DND-41 (cell line): ENCODE data around the gene TAS2R38.

Experiments used
- ATAC-seq: fragments of 200-7000 bp; cut with Tn5 transposase; 3 replicates; pipeline ENCODE4 v1.9.1; 2021; ENCODE audit warnings: low read depth; ENCODE audit not compliant: insufficient read depth
- DNase-seq: peaks from one replicate; pipeline ENCODE4 v3.0.0-alpha.2; 2020
- H2AFZ ChIP-seq: 2 replicates; pipeline ENCODE4 v1.6.0; 2012; ENCODE audit warnings: low read depth, low read length
- H3K27ac ChIP-seq: 2 replicates; pipeline ENCODE4 v1.5.1; 2012; ENCODE audit warnings: low read length, inconsistent platforms
- H3K27me3 ChIP-seq: fragments of 200-600 bp; sonication (generic); 2 replicates; pipeline ENCODE4 v1.6.0; 2012; ENCODE audit warnings: low read length, mild to moderate bottlenecking, inconsistent platforms; ENCODE audit not compliant: insufficient read depth, poor library complexity
- H3K36me3 ChIP-seq: 2 replicates; pipeline ENCODE4 v1.5.1; 2012; ENCODE audit warnings: low read length, inconsistent platforms; ENCODE audit not compliant: insufficient read depth
- H3K4me1 ChIP-seq: 2 replicates; pipeline ENCODE4 v1.5.1; 2012; ENCODE audit warnings: mild to moderate bottlenecking, low read length; ENCODE audit not compliant: insufficient read depth
- H3K4me2 ChIP-seq: 2 replicates; pipeline ENCODE4 v1.6.0; 2012; ENCODE audit warnings: mild to moderate bottlenecking, moderate library complexity, low read length, inconsistent platforms; ENCODE audit not compliant: insufficient read depth
- H3K4me3 ChIP-seq, 2 experiments: fragments of 200-600 bp in 1 of 2; shearing (Covaris generic) in 1 of 2; 2 replicates each; pipeline ENCODE4 v1.5.1; 2012 to 2016; ENCODE audit warnings: inconsistent platforms in 2 of 2, low read length in 2 of 2, mild to moderate bottlenecking in 2 of 2, low read depth in 1 of 2, moderate library complexity in 1 of 2
- H3K79me2 ChIP-seq: 2 replicates; pipeline ENCODE4 v1.6.0; 2012; ENCODE audit warnings: low read length, inconsistent platforms; ENCODE audit not compliant: insufficient read depth
- H3K9ac ChIP-seq: 2 replicates; pipeline ENCODE4 v1.6.0; 2012; ENCODE audit warnings: low read depth, mild to moderate bottlenecking, inconsistent platforms, low read length, moderate library complexity
- H3K9me3 ChIP-seq: 2 replicates; pipeline ENCODE4 v1.5.1; 2012; ENCODE audit warnings: low read length, moderate library complexity, mild to moderate bottlenecking, inconsistent platforms; ENCODE audit not compliant: insufficient read depth, severe bottlenecking
- H4K20me1 ChIP-seq: 2 replicates; pipeline ENCODE4 v1.6.0; 2012; ENCODE audit warnings: low read length; ENCODE audit not compliant: insufficient read depth
- CTCF ChIP-seq: IDR thresholded peaks from 2 replicates; pipeline ENCODE4 v1.5.1; 2012; ENCODE audit warnings: borderline replicate concordance, low read length, moderate library complexity, mild to moderate bottlenecking; ENCODE audit not compliant: poor library complexity, severe bottlenecking; ENCODE audit errors: extremely low read depth
- EZH2 ChIP-seq: IDR thresholded peaks from 3 replicates; pipeline ENCODE4 v1.6.1; 2012; ENCODE audit warnings: borderline replicate concordance, low read depth, mild to moderate bottlenecking, moderate library complexity, low read length, inconsistent platforms; ENCODE audit not compliant: severe bottlenecking

Gene TAS2R38

DNA sequence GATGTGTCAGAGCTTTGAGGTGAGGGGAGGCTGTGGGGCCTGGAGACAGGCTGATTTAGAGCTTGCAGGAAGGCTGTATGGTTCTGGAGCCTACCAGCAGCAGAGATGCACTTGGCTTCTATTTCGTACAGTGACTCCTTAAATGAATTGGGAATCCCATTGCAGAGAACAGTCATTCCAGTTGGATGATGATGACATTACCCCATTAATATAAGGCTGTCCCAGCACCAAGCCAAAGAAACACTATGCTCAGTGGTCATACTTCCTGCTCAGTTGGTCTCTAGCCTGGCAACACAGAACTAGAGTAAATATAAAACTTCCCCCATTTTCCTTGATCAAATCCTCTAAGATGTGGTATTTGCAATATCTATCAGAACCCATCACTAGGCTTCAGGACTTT, 21.1 kb downstream of the TAS2R38 start:
- H3K27ac ChIP-seq, result no peak overlapping the region
- ATAC-seq (no peak), DNase-seq (no peak)
- no peak overlapping the region for H3K9ac ChIP-seq
- no peaks in the 10 kb centered on the region for H3K4me1 ChIP-seq
- no peaks in the 10 kb centered on the region for H3K36me3 ChIP-seq
- H3K27me3 ChIP-seq, result no peaks in the 10 kb centered on the region
- H4K20me1 ChIP-seq, result no peaks in the 10 kb centered on the region
- TF ChIP-seq CTCF (no peak), EZH2 (no peak)
- no peak overlapping the region for H3K4me2 ChIP-seq
- H3K4me3 ChIP-seq, result no peak overlapping the region
- no peaks in the 10 kb centered on the region for H3K79me2 ChIP-seq
- H2AFZ ChIP-seq, result no peak overlapping the region
- H3K9me3 ChIP-seq, result no peaks in the 10 kb centered on the region

DNA sequence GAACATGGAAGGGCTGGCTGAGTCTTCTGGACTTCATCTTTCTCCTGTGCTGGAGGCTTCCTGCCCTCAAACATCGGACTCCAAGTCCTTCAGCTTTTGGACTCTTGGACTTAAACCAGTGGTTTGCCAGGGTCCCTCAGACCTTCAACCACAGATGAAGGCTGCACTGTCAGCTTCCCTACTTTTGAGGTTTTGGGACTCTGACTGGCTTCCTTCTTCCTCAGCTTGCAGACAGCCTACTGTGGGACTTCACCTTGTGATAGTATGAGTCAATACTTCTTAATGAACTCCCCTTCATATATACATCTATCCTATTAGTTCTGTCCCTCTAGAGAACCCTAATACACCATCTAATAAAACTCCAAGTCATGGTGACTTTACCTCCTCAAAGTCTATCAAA, 22.8 kb downstream of the TAS2R38 start:
- H4K20me1 ChIP-seq, result no peaks in the 10 kb centered on the region
- H3K9me3 ChIP-seq, result no peaks in the 10 kb centered on the region
- H3K4me1 ChIP-seq, result no peaks in the 10 kb centered on the region
- no peaks in the 10 kb centered on the region for H3K79me2 ChIP-seq
- no peak for TF ChIP-seq CTCF
- TF ChIP-seq EZH2, result no peak
- H3K36me3 ChIP-seq, result no peaks in the 10 kb centered on the region
- no peak overlapping the region for H3K4me2 ChIP-seq
- H3K27me3 ChIP-seq, result peaks cover 4% of the 10 kb centered on the region
- ATAC-seq (no peak), DNase-seq (no peak)
- H3K4me3 ChIP-seq, result no peak overlapping the region
- no peak overlapping the region for H2AFZ ChIP-seq
- no peak overlapping the region for H3K27ac ChIP-seq
- H3K9ac ChIP-seq, result no peak overlapping the region

- H3K4me3 ChIP-seq, result no peak overlapping the region
- no peak for ATAC-seq
- no peaks in the 10 kb centered on the region for H3K4me1 ChIP-seq
- no peaks in the 10 kb centered on the region for H4K20me1 ChIP-seq
- H3K79me2 ChIP-seq, result no peaks in the 10 kb centered on the region
- peaks cover 4% of the 10 kb centered on the region for H3K27me3 ChIP-seq
- DNase-seq, result no peak
- H2AFZ ChIP-seq, result no peak overlapping the region
- no peaks in the 10 kb centered on the region for H3K9me3 ChIP-seq
- no peak for TF ChIP-seq EZH2
- TF ChIP-seq CTCF, result no peak
- no peaks in the 10 kb centered on the region for H3K36me3 ChIP-seq
- no peak overlapping the region for H3K9ac ChIP-seq
- no peak overlapping the region for H3K4me2 ChIP-seq
- H3K27ac ChIP-seq, result no peak overlapping the region
Measured at GRCh38 chr7:141949911-141950310, 23.7 kb downstream of the TAS2R38 start.

GRCh38 chr7:141949451-141949850, 24.1 kb downstream of the TAS2R38 start:
- Histone ChIP-seq H3K79me2 (no peaks in the 10 kb centered on the region), H3K27ac (no peak overlapping the region), H3K9me3 (no peaks in the 10 kb centered on the region), H3K4me1 (no peaks in the 10 kb centered on the region), H4K20me1 (no peaks in the 10 kb centered on the region), H3K4me2 (no peak overlapping the region), H2AFZ (no peak overlapping the region), H3K4me3 (no peak overlapping the region), H3K27me3 (peaks cover 4% of the 10 kb centered on the region), H3K9ac (no peak overlapping the region), H3K36me3 (no peaks in the 10 kb centered on the region)
- DNase-seq (no peak), ATAC-seq (no peak)
- TF ChIP-seq CTCF (no peak), EZH2 (no peak)
